ENCODE data around the gene RASGRP2. TPM values are rescaled to one million over a fixed set of nuclear protein-coding genes. Genes with fewer than 3 reads are reported as not detected.

Gene RASGRP2
- total RNA-seq, 1 donor from 2014 or later: not detected

GRCh38 chr11:64746486-64746885 is 2.5 kb upstream of the RASGRP2 start:
- DNase-seq (ENCODE audit: low read depth) (no peak), FAIRE-seq (no peak)
- Histone ChIP-seq H3K4me3 (ENCODE audit: low read depth, low read length) (no peak overlapping the region), H3K36me3 (ENCODE audit: control insufficient read depth, insufficient read depth, low read length) (no peaks in the 10 kb centered on the region), H3K27me3 (ENCODE audit: control insufficient read depth, insufficient read depth, low read length) (peaks cover 33% of the 10 kb centered on the region)
- no peak for TF ChIP-seq CTCF (IDR thresholded peaks at IDR 0.05; ENCODE audit: insufficient read depth, low read length, severe bottlenecking)

GRCh38 chr11:64745521-64746328 is 1.8 kb upstream of the RASGRP2 start:
- FAIRE-seq (no peak), DNase-seq (ENCODE audit: low read depth) (no peak)
- TF ChIP-seq CTCF (IDR thresholded peaks at IDR 0.05; ENCODE audit: insufficient read depth, low read length, severe bottlenecking): no peak
- H3K4me3 ChIP-seq (ENCODE audit: low read depth, low read length): no peak overlapping the region
- no peaks in the 10 kb centered on the region for H3K36me3 ChIP-seq (ENCODE audit: control insufficient read depth, insufficient read depth, low read length)
- peaks cover 37% of the 10 kb centered on the region for H3K27me3 ChIP-seq (ENCODE audit: control insufficient read depth, insufficient read depth, low read length)

GRCh38 chr11:64745189-64745520 is 1.2 kb upstream of the RASGRP2 start:
- FAIRE-seq: no peak
- TF ChIP-seq CTCF (IDR thresholded peaks at IDR 0.05; ENCODE audit: insufficient read depth, low read length, severe bottlenecking): no peak
- H3K36me3 ChIP-seq (ENCODE audit: control insufficient read depth, insufficient read depth, low read length): no peaks in the 10 kb centered on the region
- H3K4me3 ChIP-seq (ENCODE audit: low read depth, low read length): no peak overlapping the region
- DNase-seq (ENCODE audit: low read depth): no peak
- peaks cover 41% of the 10 kb centered on the region for H3K27me3 ChIP-seq (ENCODE audit: control insufficient read depth, insufficient read depth, low read length)

- FAIRE-seq (no peak), DNase-seq (ENCODE audit: low read depth) (no peak)
- H3K4me3 ChIP-seq (ENCODE audit: low read depth, low read length): no peak overlapping the region
- peaks cover 43% of the 10 kb centered on the region for H3K27me3 ChIP-seq (ENCODE audit: control insufficient read depth, insufficient read depth, low read length)
- no peak for TF ChIP-seq CTCF (IDR thresholded peaks at IDR 0.05; ENCODE audit: insufficient read depth, low read length, severe bottlenecking)
- no peaks in the 10 kb centered on the region for H3K36me3 ChIP-seq (ENCODE audit: control insufficient read depth, insufficient read depth, low read length)
Observed at GRCh38 chr11:64744544-64745188, 724 bp upstream of the RASGRP2 start.

GRCh38 chr11:64742889-64743590 is 902 bp downstream of the RASGRP2 start:
- FAIRE-seq (no peak), DNase-seq (ENCODE audit: low read depth) (no peak)
- Histone ChIP-seq H3K36me3 (ENCODE audit: control insufficient read depth, insufficient read depth, low read length) (no peaks in the 10 kb centered on the region), H3K4me3 (ENCODE audit: low read depth, low read length) (peak overlapping the region; percentile 27), H3K27me3 (ENCODE audit: control insufficient read depth, insufficient read depth, low read length) (peaks cover 43% of the 10 kb centered on the region)
- TF ChIP-seq CTCF (IDR thresholded peaks at IDR 0.05; ENCODE audit: insufficient read depth, low read length, severe bottlenecking): peak; percentile 88
